Mesothelial cell of epicardium (in vitro differentiated cells): ENCODE results near the gene TSNAX. TPM values are rescaled to one million over a fixed set of nuclear protein-coding genes. Genes with fewer than 3 reads are reported as not detected.
"Not testable (repeated sequence)": the region's sequence is repeated elsewhere in the genome, so short reads cannot be mapped to it uniquely, and the experiment has no call there.

Experiments used
- DNase-seq, 2 experiments: peaks; one replicate each; pipeline ENCODE4 v3.0.0; 2021; ENCODE audit warnings: low spot score in 2 of 2; ENCODE audit not compliant: unreplicated experiment in 2 of 2
- H3K27ac Mint-ChIP-seq: 2 replicates; pipeline ENCODE4 v1.8.0; 2021; ENCODE audit warnings: mixed read lengths
- H3K27me3 Mint-ChIP-seq: 2 replicates; pipeline ENCODE4 v1.8.0; 2021; ENCODE audit warnings: low read depth, mixed read lengths
- H3K36me3 Mint-ChIP-seq: 2 replicates; pipeline ENCODE4 v1.8.0; 2021; ENCODE audit warnings: mixed read lengths
- H3K4me1 Mint-ChIP-seq: 2 replicates; pipeline ENCODE4 v1.8.0; 2021; ENCODE audit warnings: mixed read lengths
- H3K4me3 Mint-ChIP-seq: 2 replicates; pipeline ENCODE4 v1.8.0; 2021; ENCODE audit warnings: mild to moderate bottlenecking, moderate library complexity, mixed read lengths
- H3K9me3 Mint-ChIP-seq: 2 replicates; pipeline ENCODE4 v1.8.0; 2021; ENCODE audit warnings: mixed read lengths
- total RNA-seq: library from RNA; stranded (reverse); gene quantifications from 3 replicates; pipeline ENCODE4 v1.2.1, GENCODE V29; 2021
- TF ChIP-seq, protein P1 (sequence below): fragments of 200-600 bp; sonication (generic); IDR thresholded peaks from one replicate; pipeline ENCODE4 v1.5.0; 2021; ENCODE audit warnings: antibody characterized with exemption; ENCODE audit not compliant: unreplicated experiment

Gene TSNAX
- total RNA-seq, 1 donor from 2014 or later: 31.2 TPM

DNA sequence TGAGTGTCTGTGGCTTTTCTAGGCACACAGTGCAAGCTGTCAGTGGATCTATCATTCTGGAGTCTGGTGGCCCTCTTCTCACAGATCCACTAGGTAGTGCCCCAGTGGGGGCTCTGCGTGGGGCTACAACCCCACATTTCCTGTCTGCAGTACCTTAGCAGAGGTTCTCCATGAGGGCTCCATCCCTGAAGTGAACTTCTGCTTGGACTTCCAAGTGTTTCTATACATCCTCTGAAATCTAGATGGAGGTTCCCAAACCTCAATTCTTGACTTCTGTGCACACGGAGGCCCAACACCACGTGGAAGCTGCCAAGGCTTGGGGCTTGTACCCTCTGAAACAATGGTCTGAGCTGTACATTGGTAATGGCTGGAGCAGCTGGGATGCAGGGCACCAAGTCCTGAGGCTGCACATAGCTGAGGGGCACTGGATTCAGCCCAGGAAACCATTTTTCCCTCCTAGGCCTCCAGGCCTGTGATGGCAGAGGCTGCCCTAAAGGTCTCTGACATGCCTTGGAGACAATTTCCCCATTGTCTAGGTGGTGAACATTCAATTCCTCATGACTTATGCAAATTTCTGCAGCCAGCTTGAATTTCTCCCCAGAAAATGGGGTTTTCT is 29.2 kb upstream of the TSNAX start:
- Mint-ChIP-seq H3K9me3 (peaks cover 41% of the 10 kb centered on the region), H3K36me3 (peaks cover 5% of the 10 kb centered on the region), H3K4me3 (no peak overlapping the region), H3K4me1 (no peaks in the 10 kb centered on the region), H3K27me3 (no peaks in the 10 kb centered on the region), H3K27ac (no peak overlapping the region)
- DNase-seq: no peak
- TF ChIP-seq, protein P1, sequence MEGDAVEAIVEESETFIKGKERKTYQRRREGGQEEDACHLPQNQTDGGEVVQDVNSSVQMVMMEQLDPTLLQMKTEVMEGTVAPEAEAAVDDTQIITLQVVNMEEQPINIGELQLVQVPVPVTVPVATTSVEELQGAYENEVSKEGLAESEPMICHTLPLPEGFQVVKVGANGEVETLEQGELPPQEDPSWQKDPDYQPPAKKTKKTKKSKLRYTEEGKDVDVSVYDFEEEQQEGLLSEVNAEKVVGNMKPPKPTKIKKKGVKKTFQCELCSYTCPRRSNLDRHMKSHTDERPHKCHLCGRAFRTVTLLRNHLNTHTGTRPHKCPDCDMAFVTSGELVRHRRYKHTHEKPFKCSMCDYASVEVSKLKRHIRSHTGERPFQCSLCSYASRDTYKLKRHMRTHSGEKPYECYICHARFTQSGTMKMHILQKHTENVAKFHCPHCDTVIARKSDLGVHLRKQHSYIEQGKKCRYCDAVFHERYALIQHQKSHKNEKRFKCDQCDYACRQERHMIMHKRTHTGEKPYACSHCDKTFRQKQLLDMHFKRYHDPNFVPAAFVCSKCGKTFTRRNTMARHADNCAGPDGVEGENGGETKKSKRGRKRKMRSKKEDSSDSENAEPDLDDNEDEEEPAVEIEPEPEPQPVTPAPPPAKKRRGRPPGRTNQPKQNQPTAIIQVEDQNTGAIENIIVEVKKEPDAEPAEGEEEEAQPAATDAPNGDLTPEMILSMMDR: no peak

DNA sequence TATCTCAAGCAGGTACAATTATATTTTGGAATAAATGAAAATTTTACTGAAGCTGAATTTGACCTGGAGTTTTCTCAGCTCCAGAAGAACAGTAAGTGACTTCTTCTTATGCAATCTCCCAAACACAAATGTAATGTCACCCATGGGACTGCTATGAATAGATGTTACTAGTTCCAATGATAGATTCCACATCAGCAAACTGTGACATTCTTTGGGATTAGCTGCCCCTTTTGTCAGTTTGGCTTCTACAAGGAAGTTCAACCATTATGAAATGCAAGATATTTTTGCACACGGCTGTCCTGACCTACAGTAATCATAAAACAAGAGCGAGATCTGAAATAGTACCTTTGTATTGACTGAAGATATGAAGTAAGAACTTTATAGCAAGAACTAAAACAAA is 27.8 kb upstream of the TSNAX start:
- Mint-ChIP-seq H3K27ac (no peak overlapping the region), H3K9me3 (peaks cover 41% of the 10 kb centered on the region), H3K4me1 (no peaks in the 10 kb centered on the region), H3K27me3 (no peaks in the 10 kb centered on the region), H3K36me3 (peaks cover 5% of the 10 kb centered on the region), H3K4me3 (no peak overlapping the region)
- TF ChIP-seq, protein P1: no peak
- no peak for DNase-seq

DNA sequence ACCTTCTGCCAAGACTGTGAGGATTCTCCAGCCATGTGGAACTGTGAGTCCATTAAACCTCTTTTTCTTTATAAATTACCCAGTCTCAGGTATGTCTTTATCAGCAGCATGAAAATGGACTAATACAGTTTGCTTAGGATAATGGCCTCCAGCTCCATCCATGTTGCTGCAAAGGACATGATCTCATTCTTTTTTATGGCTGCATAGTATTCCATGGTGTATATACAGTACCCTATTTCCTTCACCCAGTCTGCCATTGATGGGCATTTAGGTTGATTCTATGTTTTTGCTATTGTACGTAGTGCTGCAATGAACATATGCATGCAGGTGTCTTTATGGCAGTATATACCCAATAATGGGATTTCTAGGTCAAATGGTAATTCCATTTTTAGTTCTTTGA is 25.3 kb upstream of the TSNAX start:
- peaks cover 15% of the 10 kb centered on the region for H3K4me1 Mint-ChIP-seq
- not testable (repeated sequence) for H3K36me3 Mint-ChIP-seq, DNase-seq, H3K27ac Mint-ChIP-seq, H3K4me3 Mint-ChIP-seq, H3K27me3 Mint-ChIP-seq
- peaks cover 31% of the 10 kb centered on the region for H3K9me3 Mint-ChIP-seq

DNA sequence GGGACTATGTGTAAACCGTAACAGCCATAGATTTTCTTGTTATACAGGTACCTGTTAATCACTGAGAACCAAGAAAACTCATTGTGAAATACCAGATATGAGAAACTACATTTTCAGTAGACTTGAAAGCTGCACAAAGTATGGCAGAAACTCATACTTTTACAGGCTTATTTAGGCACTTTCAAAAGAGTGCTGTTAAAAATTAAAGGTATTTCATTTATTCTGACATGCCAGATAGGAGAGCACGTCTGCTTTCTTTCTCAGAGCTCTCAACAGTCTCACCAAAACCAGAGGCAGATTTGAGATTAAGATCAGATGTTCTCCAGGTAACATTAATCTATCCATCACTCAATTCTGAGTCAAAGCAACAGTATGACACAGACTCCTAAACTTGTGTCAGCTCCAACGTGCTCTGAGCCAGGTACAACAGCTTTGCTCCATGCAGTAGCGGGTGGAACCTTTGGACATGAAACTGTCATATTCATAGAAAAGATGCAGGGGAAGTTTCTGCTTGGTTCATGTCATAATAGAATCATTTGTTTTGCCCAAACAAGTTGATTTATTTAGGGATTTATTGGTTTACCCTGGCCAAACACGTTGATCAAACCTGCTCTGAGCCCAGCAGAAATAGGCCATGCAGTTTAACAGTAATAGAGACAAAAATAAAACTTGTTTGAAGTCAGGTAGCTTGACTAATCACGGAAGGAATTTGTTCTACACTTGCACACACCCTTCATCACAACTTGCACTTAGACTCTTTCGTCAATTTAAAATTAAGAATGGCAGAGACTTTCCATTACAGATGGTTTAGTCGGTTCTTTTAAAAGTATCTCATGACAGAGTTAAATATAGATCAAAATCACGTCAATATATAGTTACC is 20.8 kb upstream of the TSNAX start:
- Mint-ChIP-seq H3K9me3 (peaks cover 6% of the 10 kb centered on the region), H3K36me3 (no peaks in the 10 kb centered on the region), H3K4me3 (no peak overlapping the region), H3K27ac (peak overlapping the region; percentile 83), H3K4me1 (peaks cover 29% of the 10 kb centered on the region), H3K27me3 (no peaks in the 10 kb centered on the region)
- TF ChIP-seq, protein P1: no peak
- no peak for DNase-seq

DNA sequence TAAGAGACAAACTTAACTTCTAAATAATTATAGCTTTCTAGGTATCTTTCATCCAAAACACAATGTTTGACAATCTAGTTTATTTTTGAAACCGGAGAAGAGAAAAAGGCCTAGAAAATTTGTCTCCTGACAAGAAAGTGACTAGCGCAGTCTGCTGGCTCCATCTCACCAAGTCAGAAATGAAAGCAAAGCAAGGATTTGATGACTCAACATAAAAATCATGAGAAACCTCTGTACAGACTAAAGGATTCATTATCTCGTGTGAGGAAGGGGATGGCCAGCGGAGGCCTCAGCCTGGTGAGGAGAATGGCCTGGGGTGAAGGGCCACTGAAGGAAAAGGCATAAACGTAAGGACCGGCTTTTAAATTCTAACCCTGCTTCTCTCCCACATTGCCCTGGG is 20.0 kb upstream of the TSNAX start:
- Mint-ChIP-seq H3K9me3 (peaks cover 1% of the 10 kb centered on the region), H3K36me3 (no peaks in the 10 kb centered on the region), H3K4me3 (no peak overlapping the region), H3K27me3 (no peaks in the 10 kb centered on the region), H3K27ac (peak overlapping the region; percentile 83), H3K4me1 (peaks cover 29% of the 10 kb centered on the region)
- TF ChIP-seq, protein P1: no peak
- no peak for DNase-seq

DNA sequence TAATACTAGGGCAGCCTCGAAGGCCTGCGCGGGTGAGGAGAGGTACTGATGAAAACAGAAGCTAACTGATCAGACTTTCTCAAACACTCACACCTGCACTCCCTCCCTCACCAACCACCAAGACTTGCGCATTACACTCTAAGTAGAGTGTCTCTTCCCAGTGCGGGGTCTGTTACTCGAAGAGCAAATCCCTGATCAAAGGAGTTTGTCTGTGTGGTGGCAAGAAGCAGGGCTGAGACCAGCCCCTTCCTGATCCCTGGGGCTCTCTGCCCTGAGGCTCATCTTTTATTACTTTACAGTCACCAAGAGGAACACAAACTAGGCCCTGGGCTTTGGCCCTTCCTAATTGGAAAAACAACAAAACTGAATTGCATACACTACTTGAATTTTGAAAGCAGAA is 19.5 kb upstream of the TSNAX start:
- Mint-ChIP-seq H3K4me3 (no peak overlapping the region), H3K27me3 (no peaks in the 10 kb centered on the region), H3K9me3 (no peaks in the 10 kb centered on the region), H3K36me3 (no peaks in the 10 kb centered on the region), H3K27ac (peak overlapping the region; percentile 83), H3K4me1 (peaks cover 29% of the 10 kb centered on the region)
- DNase-seq: no peak
- TF ChIP-seq, protein P1: no peak
